ENCODE measurements around the gene CHCHD3. TPM values are rescaled to one million over a fixed set of nuclear protein-coding genes. Genes with fewer than 3 reads are reported as not detected.
"Not testable (repeated sequence)": the region's sequence is repeated elsewhere in the genome, so short reads cannot be mapped to it uniquely, and the experiment has no call there.

Gene CHCHD3
- polyA plus RNA-seq, 2 of the 4 experiments (the other 2 are of a cell fraction) = 96.7 to 139 TPM

DNA sequence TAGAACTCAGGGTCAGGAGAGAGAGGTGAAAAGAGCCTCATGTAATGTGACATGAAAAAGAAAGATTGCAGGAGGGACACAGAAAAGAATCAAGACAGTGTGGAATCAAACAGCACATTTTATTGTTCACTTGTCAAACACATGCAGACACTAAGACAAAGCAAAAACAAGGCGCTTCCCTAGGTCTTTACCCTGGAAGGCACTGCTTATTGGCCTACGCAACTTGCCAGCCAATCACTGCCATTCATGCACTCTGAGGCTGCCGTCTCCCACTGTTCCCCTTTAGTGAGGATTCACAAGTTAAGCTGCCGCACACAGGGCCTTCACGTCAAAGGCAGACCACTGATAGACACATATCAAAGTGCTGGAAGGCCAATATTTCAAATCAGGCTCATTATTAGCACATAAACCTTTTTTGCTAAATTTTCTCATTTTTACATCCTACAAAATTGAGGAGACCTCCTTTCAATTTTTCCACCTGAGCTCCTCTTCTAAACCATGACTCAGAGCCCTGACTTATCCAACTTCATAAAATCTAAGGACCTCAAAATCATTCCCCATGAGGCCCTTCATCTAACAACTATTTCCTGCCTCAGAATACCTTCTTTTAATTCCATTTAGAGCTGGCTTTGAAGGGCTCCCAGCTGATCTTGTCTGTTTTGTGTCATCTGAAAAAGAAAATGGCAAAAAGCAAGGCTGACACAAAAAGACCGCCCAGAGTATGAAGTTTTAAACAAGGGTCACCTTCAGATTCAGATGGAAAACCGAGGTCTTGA lies 149.4 kb downstream of the CHCHD3 start:
- no peak for DNase-seq (ENCODE audit: low read depth in 1 of 2, low spot score in 1 of 2)
- Histone ChIP-seq H3K4me2 (no peak overlapping the region), H3K9me3 (no peaks in the 10 kb centered on the region), H3K4me1 (no peaks in the 10 kb centered on the region), H3K4me3 (no peak overlapping the region), H3K27ac (no peak overlapping the region)
- no peak for TF ChIP-seq NPAS2 (CRISPR knock-in tag; IDR thresholded peaks at IDR 0.05; ENCODE audit: borderline replicate concordance)
- ChIA-PET POLR2A (no interaction called here), CTCF (no interaction called here)
- ATAC-seq = no peak
- no peak for FAIRE-seq
- 93% methylated on average over 7 of the region's 7 CpGs for whole genome bisulfite sequencing (ENCODE audit: missing lambda C conversion rate)

DNA sequence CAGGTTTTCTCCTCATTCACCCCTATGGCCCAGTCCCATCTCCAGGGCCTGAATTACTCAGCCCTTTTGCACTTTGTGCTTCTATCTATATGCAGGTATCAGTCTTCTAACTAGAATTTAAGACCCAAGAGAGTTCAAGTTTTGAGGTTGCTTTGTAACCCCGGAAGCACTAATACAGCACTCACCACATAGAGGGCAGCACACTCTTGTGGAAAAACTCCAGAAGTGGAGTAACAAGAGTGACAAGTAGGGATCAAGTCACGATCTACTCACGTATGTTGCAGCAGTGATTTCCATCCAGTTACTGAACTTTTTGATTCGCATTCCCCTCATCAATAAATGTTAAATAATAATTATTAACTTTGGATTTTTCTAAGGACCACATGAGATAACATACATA lies 151.0 kb downstream of the CHCHD3 start:
- CTCF ChIA-PET = no interaction called here
- no peak overlapping the region for H3K4me3 ChIP-seq
- H3K4me2 ChIP-seq = no peak overlapping the region
- TF ChIP-seq SMC3 (IDR thresholded peaks at IDR 0.05) (0 out of 3 replicates have a peak, but pooled peaks have one; percentile 18), ZC3H11A (IDR thresholded peaks at IDR 0.05) (no peak), RAD21 (conservative IDR thresholded peaks at IDR 0.05 in 1 of 2, IDR thresholded peaks at IDR 0.05 in 1 of 2) (peak; percentile 45 to 50)
- TF ChIP-seq, protein P1, sequence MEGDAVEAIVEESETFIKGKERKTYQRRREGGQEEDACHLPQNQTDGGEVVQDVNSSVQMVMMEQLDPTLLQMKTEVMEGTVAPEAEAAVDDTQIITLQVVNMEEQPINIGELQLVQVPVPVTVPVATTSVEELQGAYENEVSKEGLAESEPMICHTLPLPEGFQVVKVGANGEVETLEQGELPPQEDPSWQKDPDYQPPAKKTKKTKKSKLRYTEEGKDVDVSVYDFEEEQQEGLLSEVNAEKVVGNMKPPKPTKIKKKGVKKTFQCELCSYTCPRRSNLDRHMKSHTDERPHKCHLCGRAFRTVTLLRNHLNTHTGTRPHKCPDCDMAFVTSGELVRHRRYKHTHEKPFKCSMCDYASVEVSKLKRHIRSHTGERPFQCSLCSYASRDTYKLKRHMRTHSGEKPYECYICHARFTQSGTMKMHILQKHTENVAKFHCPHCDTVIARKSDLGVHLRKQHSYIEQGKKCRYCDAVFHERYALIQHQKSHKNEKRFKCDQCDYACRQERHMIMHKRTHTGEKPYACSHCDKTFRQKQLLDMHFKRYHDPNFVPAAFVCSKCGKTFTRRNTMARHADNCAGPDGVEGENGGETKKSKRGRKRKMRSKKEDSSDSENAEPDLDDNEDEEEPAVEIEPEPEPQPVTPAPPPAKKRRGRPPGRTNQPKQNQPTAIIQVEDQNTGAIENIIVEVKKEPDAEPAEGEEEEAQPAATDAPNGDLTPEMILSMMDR (IDR thresholded peaks at IDR 0.05) = peak; percentile 29; the same call in 1 of the 3 replicates
- DNase-seq (ENCODE audit: low read depth in 1 of 2, low spot score in 1 of 2) (peak in 1 of 2 experiments; percentile 31), FAIRE-seq (no peak), ATAC-seq (peak in 1 of 2 experiments; percentile 57; a peak in 1 of 6 replicates)
- whole genome bisulfite sequencing (ENCODE audit: missing lambda C conversion rate) = 80% methylated on average over 4 of the region's 4 CpGs
- no peaks in the 10 kb centered on the region for H3K4me1 ChIP-seq
- POLR2A ChIA-PET = no interaction called here
- H3K27ac ChIP-seq = no peak overlapping the region
- no peaks in the 10 kb centered on the region for H3K9me3 ChIP-seq

DNA sequence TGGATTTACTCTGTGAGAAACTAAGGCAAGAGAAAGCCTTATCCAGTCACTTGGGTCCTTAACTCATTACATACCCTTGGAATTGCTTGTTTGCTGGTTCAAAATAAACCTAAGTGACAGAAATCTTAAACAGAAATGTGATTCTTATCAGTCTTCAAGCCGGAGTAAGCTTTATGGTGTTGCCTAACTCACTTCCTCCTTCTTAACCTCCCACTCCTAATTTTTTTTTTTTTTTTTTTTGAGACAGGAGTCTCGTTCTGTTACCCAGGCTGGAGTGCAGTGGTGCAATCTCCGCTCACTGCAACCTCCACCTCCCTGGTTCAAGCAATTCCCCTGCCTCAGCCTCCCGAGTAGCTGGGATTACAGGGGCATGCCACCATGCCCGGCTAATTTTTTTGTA lies 151.9 kb downstream of the CHCHD3 start:
- H3K4me2 ChIP-seq; H3K4me1 ChIP-seq; FAIRE-seq; ATAC-seq; POLR2A ChIA-PET; H3K9me3 ChIP-seq; H3K27ac ChIP-seq; H3K4me3 ChIP-seq; DNase-seq (ENCODE audit: low read depth in 1 of 2, low spot score in 1 of 2): not testable (repeated sequence)
- CTCF ChIA-PET = interaction anchor here (0.9 kb wide), 1 partner anchor 16 kb away, joined by 3 read pairs; no protein-coding TSS in a partner anchor
- 96% methylated on average over 5 of the region's 5 CpGs for WGBS (ENCODE audit: missing lambda C conversion rate)

DNA sequence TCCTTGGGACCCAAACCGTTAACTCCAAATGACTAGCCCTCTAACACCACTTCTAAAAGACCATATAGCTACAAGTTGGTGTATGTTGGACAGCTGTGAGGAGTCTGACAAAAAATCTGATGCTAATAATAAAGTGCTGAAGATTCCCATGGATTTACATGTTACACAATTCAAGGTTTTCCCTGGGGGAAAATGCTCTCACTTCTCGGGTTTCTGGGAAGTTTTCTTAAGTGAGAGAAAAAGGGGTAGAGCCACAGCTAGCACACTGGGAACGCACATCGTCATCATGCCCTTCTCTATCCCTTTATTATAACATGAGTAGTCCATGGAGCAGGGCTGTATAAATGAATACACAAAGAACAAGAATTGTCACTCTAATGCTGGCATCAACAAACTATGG lies 162.1 kb downstream of the CHCHD3 start:
- Histone ChIP-seq H3K9me3 (no peaks in the 10 kb centered on the region), H3K27ac (no peak overlapping the region), H3K4me1 (peaks cover 10% of the 10 kb centered on the region), H3K4me3 (no peak overlapping the region), H3K4me2 (no peak overlapping the region)
- FAIRE-seq = no peak
- no peak for ATAC-seq
- DNase-seq (ENCODE audit: low read depth in 1 of 2, low spot score in 1 of 2) = no peak
- ChIA-PET POLR2A (no interaction called here), CTCF (no interaction called here)
- 93% methylated on average over 4 of the region's 4 CpGs for WGBS (ENCODE audit: missing lambda C conversion rate)
- TF ChIP-seq NPAS2 (CRISPR knock-in tag; IDR thresholded peaks at IDR 0.05; ENCODE audit: borderline replicate concordance) (no peak), MAFK (IDR thresholded peaks at IDR 0.05; ENCODE audit: partially characterized antibody) (no peak), FOSB (CRISPR knock-in tag; IDR thresholded peaks at IDR 0.05) (no peak), FOXS1 (CRISPR knock-in tag; IDR thresholded peaks at IDR 0.05) (no peak), MYC (IDR thresholded peaks at IDR 0.05; ENCODE audit: borderline replicate concordance, low read length) (no peak), JUNB (IDR thresholded peaks at IDR 0.05) (no peak), POLR2AphosphoS2 (conservative IDR thresholded peaks at IDR 0.05; ENCODE audit: low read length) (no peak), TP53 (CRISPR knock-in tag; IDR thresholded peaks at IDR 0.05) (no peak), ZSCAN20 (CRISPR knock-in tag; IDR thresholded peaks at IDR 0.05) (no peak), KDM1A (IDR thresholded peaks at IDR 0.05; ENCODE audit: low read depth) (no peak), HOXB5 (CRISPR knock-in tag; IDR thresholded peaks at IDR 0.05) (no peak), CHD4 (IDR thresholded peaks at IDR 0.05; ENCODE audit: borderline replicate concordance) (no peak)
- TF ChIP-seq, protein P2, sequence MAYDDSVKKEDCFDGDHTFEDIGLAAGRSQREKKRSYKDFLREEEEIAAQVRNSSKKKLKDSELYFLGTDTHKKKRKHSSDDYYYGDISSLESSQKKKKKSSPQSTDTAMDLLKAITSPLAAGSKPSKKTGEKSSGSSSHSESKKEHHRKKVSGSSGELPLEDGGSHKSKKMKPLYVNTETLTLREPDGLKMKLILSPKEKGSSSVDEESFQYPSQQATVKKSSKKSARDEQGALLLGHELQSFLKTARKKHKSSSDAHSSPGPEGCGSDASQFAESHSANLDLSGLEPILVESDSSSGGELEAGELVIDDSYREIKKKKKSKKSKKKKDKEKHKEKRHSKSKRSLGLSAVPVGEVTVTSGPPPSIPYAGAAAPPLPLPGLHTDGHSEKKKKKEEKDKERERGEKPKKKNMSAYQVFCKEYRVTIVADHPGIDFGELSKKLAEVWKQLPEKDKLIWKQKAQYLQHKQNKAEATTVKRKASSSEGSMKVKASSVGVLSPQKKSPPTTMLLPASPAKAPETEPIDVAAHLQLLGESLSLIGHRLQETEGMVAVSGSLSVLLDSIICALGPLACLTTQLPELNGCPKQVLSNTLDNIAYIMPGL (CRISPR knock-in tag; IDR thresholded peaks at IDR 0.05; ENCODE audit: borderline replicate concordance) = no peak
- TF ChIP-seq, protein P3, sequence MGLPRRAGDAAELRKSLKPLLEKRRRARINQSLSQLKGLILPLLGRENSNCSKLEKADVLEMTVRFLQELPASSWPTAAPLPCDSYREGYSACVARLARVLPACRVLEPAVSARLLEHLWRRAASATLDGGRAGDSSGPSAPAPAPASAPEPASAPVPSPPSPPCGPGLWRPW (IDR thresholded peaks at IDR 0.05) = no peak
- TF ChIP-seq, protein P4, sequence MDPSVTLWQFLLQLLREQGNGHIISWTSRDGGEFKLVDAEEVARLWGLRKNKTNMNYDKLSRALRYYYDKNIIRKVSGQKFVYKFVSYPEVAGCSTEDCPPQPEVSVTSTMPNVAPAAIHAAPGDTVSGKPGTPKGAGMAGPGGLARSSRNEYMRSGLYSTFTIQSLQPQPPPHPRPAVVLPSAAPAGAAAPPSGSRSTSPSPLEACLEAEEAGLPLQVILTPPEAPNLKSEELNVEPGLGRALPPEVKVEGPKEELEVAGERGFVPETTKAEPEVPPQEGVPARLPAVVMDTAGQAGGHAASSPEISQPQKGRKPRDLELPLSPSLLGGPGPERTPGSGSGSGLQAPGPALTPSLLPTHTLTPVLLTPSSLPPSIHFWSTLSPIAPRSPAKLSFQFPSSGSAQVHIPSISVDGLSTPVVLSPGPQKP (IDR thresholded peaks at IDR 0.05; ENCODE audit: low read depth, low read length) = no peak
- TF ChIP-seq, protein P5, sequence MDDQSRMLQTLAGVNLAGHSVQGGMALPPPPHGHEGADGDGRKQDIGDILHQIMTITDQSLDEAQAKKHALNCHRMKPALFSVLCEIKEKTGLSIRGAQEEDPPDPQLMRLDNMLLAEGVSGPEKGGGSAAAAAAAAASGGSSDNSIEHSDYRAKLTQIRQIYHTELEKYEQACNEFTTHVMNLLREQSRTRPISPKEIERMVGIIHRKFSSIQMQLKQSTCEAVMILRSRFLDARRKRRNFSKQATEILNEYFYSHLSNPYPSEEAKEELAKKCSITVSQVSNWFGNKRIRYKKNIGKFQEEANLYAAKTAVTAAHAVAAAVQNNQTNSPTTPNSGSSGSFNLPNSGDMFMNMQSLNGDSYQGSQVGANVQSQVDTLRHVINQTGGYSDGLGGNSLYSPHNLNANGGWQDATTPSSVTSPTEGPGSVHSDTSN (IDR thresholded peaks at IDR 0.05) = no peak
- TF ChIP-seq, protein P6, sequence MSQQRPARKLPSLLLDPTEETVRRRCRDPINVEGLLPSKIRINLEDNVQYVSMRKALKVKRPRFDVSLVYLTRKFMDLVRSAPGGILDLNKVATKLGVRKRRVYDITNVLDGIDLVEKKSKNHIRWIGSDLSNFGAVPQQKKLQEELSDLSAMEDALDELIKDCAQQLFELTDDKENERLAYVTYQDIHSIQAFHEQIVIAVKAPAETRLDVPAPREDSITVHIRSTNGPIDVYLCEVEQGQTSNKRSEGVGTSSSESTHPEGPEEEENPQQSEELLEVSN (IDR thresholded peaks at IDR 0.05; ENCODE audit: borderline replicate concordance, low read depth) = no peak
